Pancreas (tissue), 10 donors: Measurements from ENCODE around the gene PCCB. TPM values are rescaled to one million over a fixed set of nuclear protein-coding genes. Genes with fewer than 3 reads are reported as not detected.

ENCODE experiments used
- ATAC-seq, 4 donors: fragments of 200-7000 bp; cut with Tn5 transposase; one replicate each; pipeline versions ENCODE4 v1.8.0 to v1.9.1; 2020; ENCODE audit warnings: mild to moderate bottlenecking in 4 of 4, moderate library complexity in 4 of 4
- DNase-seq, 6 donors: peaks; one replicate each; pipeline ENCODE4 v3.0.0-alpha.2; 2020
- FAIRE-seq: peaks from 2 replicates; lab custom pipeline; 2012; peaks lifted over from hg19 to GRCh38; lab: Jason Lieb, UNC
- H3K27ac ChIP-seq, 4 donors: fragments of 200-600 bp; sonication (generic); 1 replicate in 3 of 4; 2 replicates in 1 of 4; pipeline versions ENCODE4 v1.5.0 to v1.8.0; 2020
- H3K27me3 ChIP-seq, 4 donors: fragments of 200-600 bp; one replicate each; pipeline ENCODE4 v1.8.0; 2021
- H3K36me3 ChIP-seq, 3 donors: fragments of 200-600 bp; sonication (generic) in 1 of 3; one replicate each; pipeline versions ENCODE4 v1.5.0 to v1.8.0; 2020 to 2021
- H3K4me1 ChIP-seq, 3 donors: fragments of 200-600 bp; one replicate each; pipeline ENCODE4 v1.8.0; 2021
- H3K4me3 ChIP-seq, 4 donors: fragments of 200-600 bp; sonication (generic) in 2 of 4; one replicate each; pipeline versions ENCODE4 v1.5.0 to v1.8.0; 2020 to 2021
- H3K9me3 ChIP-seq, 4 donors: fragments of 200-600 bp; one replicate each; pipeline ENCODE4 v1.8.0; 2021
- CTCF ChIP-seq, 4 donors: fragments of 200-600 bp; sonication (generic) in 3 of 4; IDR thresholded peaks; one replicate each; pipeline versions ENCODE4 v1.5.0 to v1.8.0; 2021; ENCODE audit warnings: antibody characterized with exemption in 4 of 4
- WGBS, 2 donors: extraction: QIAGEN DNeasy Blood & Tissue Kit; methylation state at CpG; one replicate each; pipeline ENCODE4 v1.1.7; 2013; 5-methylcytosine and 5-hydroxymethylcytosine counted together
- intact Hi-C, 3 donors: fragments of 100-400 bp; cut with DNase I; formaldehyde crosslinking; loops; one replicate each; pipeline versions ENCODE4 v1.11.1 to v1.14.2; 2022
- polyA plus RNA-seq, 2 donors: library from polyadenylated mRNA; stranded (reverse); fragments of 200-250 nt; gene quantifications; one replicate each; pipeline ENCODE4 v1.2.3, GENCODE V29; 2013
- total RNA-seq, 6 donors: library from RNA; stranded (reverse); fragmentation: NEBNext Ultra II Directional in 4 of 6; extraction: Animal tissue kit (Norgen Biotek cat#: 25700) in 4 of 6; gene quantifications; one replicate each; pipeline versions ENCODE4 v1.2.1 to v1.2.4, GENCODE V29; 2021 to 2023
- donor health status: healthy with polysubstance abuse.
- donor health status: DM: no; HTN: no; CAD: no; lungs with moderate emphysema.
- donor health status: DM: no; HTN: no; CAD: no.
- donor health status: control.
- donor health status: control.
- donor health status: Bipolar disorder and iron deficiency.
- donor health status: DM: yes; HTN: yes; CAD: no.
- donor health status: DM: no; HTN: no; CAD: no.
- donor health status: DM: no; HTN: no; CAD: no.
- donor health status: DM: yes; HTN: yes; CAD: no.

Gene PCCB
- total and polyA plus RNA-seq, 8 donors = 8.9 to 24.9 (median 14.7) TPM

- Histone ChIP-seq H3K4me3 (no peak overlapping the region), H3K27ac (peak overlapping the region in 2 of 4 donors; percentile 75 to 82), H3K9me3 (no peaks in the 10 kb centered on the region), H3K27me3 (no peaks in the 10 kb centered on the region), H3K4me1 (peaks cover 10 to 15% (median 11%) of the 10 kb centered on the region in 3 donors), H3K36me3 (peaks cover 0 to 17% (median 0%) of the 10 kb centered on the region in 3 donors)
- no peak for FAIRE-seq
- intact Hi-C loops = no loop called here
- TF ChIP-seq CTCF (IDR thresholded peaks at IDR 0.05) = no peak
- peak; percentile 76 to 91 (median 84) for DNase-seq
- ATAC-seq = peak; percentile 87 to 94 (median 88)
- 39 to 45% methylated on average over 5 of the region's 5 CpGs for WGBS, 2 donors
Measured at GRCh38 chr3:136343873-136344555, 93.9 kb downstream of the PCCB start.

GRCh38 chr3:136346486-136346885 lies 96.3 kb downstream of the PCCB start:
- DNase-seq (no peak), FAIRE-seq (no peak), ATAC-seq (no peak)
- Histone ChIP-seq H3K9me3 (no peaks in the 10 kb centered on the region), H3K27ac (no peak overlapping the region), H3K36me3 (peaks cover 0 to 15% (median 0%) of the 10 kb centered on the region in 3 donors), H3K4me3 (no peak overlapping the region), H3K27me3 (no peaks in the 10 kb centered on the region), H3K4me1 (peaks cover 10 to 15% (median 11%) of the 10 kb centered on the region in 3 donors)
- no peak for TF ChIP-seq CTCF (IDR thresholded peaks at IDR 0.05)
- intact Hi-C loops = no loop called here
- 61 to 65% methylated on average over 5 of the region's 5 CpGs for WGBS, 2 donors

GRCh38 chr3:136350132-136350531 lies 100.0 kb downstream of the PCCB start:
- ATAC-seq = peak in 2 of 4 donors; percentile 46 to 74
- intact Hi-C loops = no loop called here
- Histone ChIP-seq H3K27ac (no peak overlapping the region), H3K4me3 (no peak overlapping the region), H3K36me3 (peaks cover 0 to 15% (median 0%) of the 10 kb centered on the region in 3 donors), H3K4me1 (peaks cover 5 to 9% (median 7%) of the 10 kb centered on the region in 3 donors), H3K27me3 (no peaks in the 10 kb centered on the region), H3K9me3 (no peaks in the 10 kb centered on the region)
- DNase-seq = peak in 1 of 6 donors; percentile 25
- FAIRE-seq = no peak
- TF ChIP-seq CTCF (IDR thresholded peaks at IDR 0.05) = no peak
- 96 to 100% methylated on average over 1 of the region's 1 CpG for WGBS, 2 donors

- intact Hi-C loops = no loop called here
- 93 to 97% methylated on average over 2 of the region's 2 CpGs for WGBS, 2 donors
- DNase-seq = no peak
Measured at GRCh38 chr3:136350557-136350956, 100.4 kb downstream of the PCCB start.

More at GRCh38 chr3:136350557-136350956, 100.4 kb downstream of the PCCB start:
- no peak overlapping the region for H3K27ac ChIP-seq
- H3K9me3 ChIP-seq = no peaks in the 10 kb centered on the region
- peaks cover 0 to 15% (median 0%) of the 10 kb centered on the region in 3 donors for H3K36me3 ChIP-seq
- TF ChIP-seq CTCF (IDR thresholded peaks at IDR 0.05) = no peak
- no peak overlapping the region for H3K4me3 ChIP-seq
- FAIRE-seq (no peak), ATAC-seq (no peak)
- H3K27me3 ChIP-seq = no peaks in the 10 kb centered on the region
- H3K4me1 ChIP-seq = peaks cover 5 to 9% (median 7%) of the 10 kb centered on the region in 3 donors
